Measurements from ENCODE around the gene SIL1.
"Not testable (repeated sequence)": the region's sequence is repeated elsewhere in the genome, so short reads cannot be mapped to it uniquely, and the experiment has no call there.

DNA sequence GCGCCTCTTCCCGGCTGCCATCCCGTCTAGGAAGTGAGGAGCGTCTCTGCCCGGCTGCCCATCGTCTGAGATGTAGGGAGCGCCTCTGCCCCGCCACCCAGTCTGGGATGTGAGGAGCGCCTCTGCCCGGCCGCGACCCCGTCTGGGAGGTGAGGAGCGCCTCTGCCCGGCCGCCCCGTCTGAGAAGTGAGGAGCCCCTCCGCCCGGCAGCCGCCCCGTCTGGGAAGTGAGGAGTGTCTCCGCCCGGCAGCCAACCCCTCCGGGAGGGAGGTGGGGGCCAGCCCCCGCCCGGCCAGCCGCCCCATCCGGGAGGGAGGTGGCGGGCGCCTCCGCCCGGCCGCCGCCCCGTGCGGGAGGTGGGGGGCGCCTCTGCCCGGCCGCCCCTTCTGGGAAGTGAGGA, 85.8 kb downstream of the SIL1 start:
- TF ChIP-seq, protein P1, sequence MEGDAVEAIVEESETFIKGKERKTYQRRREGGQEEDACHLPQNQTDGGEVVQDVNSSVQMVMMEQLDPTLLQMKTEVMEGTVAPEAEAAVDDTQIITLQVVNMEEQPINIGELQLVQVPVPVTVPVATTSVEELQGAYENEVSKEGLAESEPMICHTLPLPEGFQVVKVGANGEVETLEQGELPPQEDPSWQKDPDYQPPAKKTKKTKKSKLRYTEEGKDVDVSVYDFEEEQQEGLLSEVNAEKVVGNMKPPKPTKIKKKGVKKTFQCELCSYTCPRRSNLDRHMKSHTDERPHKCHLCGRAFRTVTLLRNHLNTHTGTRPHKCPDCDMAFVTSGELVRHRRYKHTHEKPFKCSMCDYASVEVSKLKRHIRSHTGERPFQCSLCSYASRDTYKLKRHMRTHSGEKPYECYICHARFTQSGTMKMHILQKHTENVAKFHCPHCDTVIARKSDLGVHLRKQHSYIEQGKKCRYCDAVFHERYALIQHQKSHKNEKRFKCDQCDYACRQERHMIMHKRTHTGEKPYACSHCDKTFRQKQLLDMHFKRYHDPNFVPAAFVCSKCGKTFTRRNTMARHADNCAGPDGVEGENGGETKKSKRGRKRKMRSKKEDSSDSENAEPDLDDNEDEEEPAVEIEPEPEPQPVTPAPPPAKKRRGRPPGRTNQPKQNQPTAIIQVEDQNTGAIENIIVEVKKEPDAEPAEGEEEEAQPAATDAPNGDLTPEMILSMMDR (IDR thresholded peaks at IDR 0.05; ENCODE audit: extremely low read depth in 1 of 2, insufficient read depth in 1 of 2, low read depth in 1 of 2, low read length in 2 of 2), result not testable (repeated sequence)
- TF ChIP-seq MYC (IDR thresholded peaks at IDR 0.05; ENCODE audit: low read depth, low read length); POLR2AphosphoS5 (IDR thresholded peaks at IDR 0.05; ENCODE audit: insufficient read depth, low read depth, low read length); EZH2 (IDR thresholded peaks at IDR 0.05; ENCODE audit: borderline replicate concordance, low read depth, low read length, severe bottlenecking); POLR2A (IDR thresholded peaks at IDR 0.05; ENCODE audit: low read depth, low read length); JUN (IDR thresholded peaks at IDR 0.05; ENCODE audit: borderline replicate concordance, insufficient read depth, insufficient read length, low read depth): not testable (repeated sequence)
- TF ChIP-seq, protein P2, sequence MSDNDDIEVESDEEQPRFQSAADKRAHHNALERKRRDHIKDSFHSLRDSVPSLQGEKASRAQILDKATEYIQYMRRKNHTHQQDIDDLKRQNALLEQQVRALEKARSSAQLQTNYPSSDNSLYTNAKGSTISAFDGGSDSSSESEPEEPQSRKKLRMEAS (IDR thresholded peaks at IDR 0.05; ENCODE audit: insufficient read depth, insufficient read length), result not testable (repeated sequence)
